Activated naive CD4-positive, alpha-beta T cell treated with anti-CD3 and anti-CD28 coated beads, Interleukin-2, amount 50 U/mL, for 24 hours (primary cell): ENCODE measurements around the gene DOCK4.

Source experiments
- H3K27ac Mint-ChIP-seq: one replicate; pipeline ENCODE4 v1.8.0; 2021; ENCODE audit warnings: mild to moderate bottlenecking, mixed read lengths
- H3K27me3 Mint-ChIP-seq: one replicate; pipeline ENCODE4 v1.8.0; 2021; ENCODE audit warnings: mixed read lengths
- H3K36me3 Mint-ChIP-seq: one replicate; pipeline ENCODE4 v1.8.0; 2021; ENCODE audit warnings: mixed read lengths
- H3K4me1 Mint-ChIP-seq: one replicate; pipeline ENCODE4 v1.8.0; 2021; ENCODE audit warnings: mixed read lengths
- H3K4me3 Mint-ChIP-seq: one replicate; pipeline ENCODE4 v1.8.0; 2021; ENCODE audit warnings: mild to moderate bottlenecking, mixed read lengths
- H3K9me3 Mint-ChIP-seq: one replicate; pipeline ENCODE4 v1.8.0; 2021; ENCODE audit warnings: mixed read lengths

The DOCK4 gene

GRCh38 chr7:111788286-111789047, 417.7 kb downstream of the DOCK4 start:
- Mint-ChIP-seq H3K36me3 (no peaks in the 10 kb centered on the region), H3K27me3 (peaks cover 1% of the 10 kb centered on the region), H3K9me3 (peaks cover 10% of the 10 kb centered on the region), H3K27ac (no peak overlapping the region), H3K4me3 (no peak overlapping the region), H3K4me1 (no peaks in the 10 kb centered on the region)

- Mint-ChIP-seq H3K4me3 (no peak overlapping the region), H3K36me3 (no peaks in the 10 kb centered on the region), H3K27ac (no peak overlapping the region), H3K9me3 (peaks cover 4% of the 10 kb centered on the region), H3K4me1 (no peaks in the 10 kb centered on the region), H3K27me3 (peaks cover 1% of the 10 kb centered on the region)
Observed at GRCh38 chr7:111787741-111788140, 418.5 kb downstream of the DOCK4 start.

GRCh38 chr7:111787099-111787498, 419.1 kb downstream of the DOCK4 start:
- H3K4me1 Mint-ChIP-seq = no peaks in the 10 kb centered on the region
- H3K4me3 Mint-ChIP-seq = no peak overlapping the region
- H3K9me3 Mint-ChIP-seq = peaks cover 4% of the 10 kb centered on the region
- H3K36me3 Mint-ChIP-seq = no peaks in the 10 kb centered on the region
- H3K27ac Mint-ChIP-seq = no peak overlapping the region
- peaks cover 4% of the 10 kb centered on the region for H3K27me3 Mint-ChIP-seq

GRCh38 chr7:111785076-111785475, 421.1 kb downstream of the DOCK4 start:
- no peaks in the 10 kb centered on the region for H3K4me1 Mint-ChIP-seq
- H3K27ac Mint-ChIP-seq = no peak overlapping the region
- H3K9me3 Mint-ChIP-seq = peaks cover 5% of the 10 kb centered on the region
- no peaks in the 10 kb centered on the region for H3K36me3 Mint-ChIP-seq
- no peak overlapping the region for H3K4me3 Mint-ChIP-seq
- H3K27me3 Mint-ChIP-seq = peaks cover 4% of the 10 kb centered on the region

- Mint-ChIP-seq H3K27ac (no peak overlapping the region), H3K4me1 (no peaks in the 10 kb centered on the region), H3K4me3 (no peak overlapping the region), H3K27me3 (peaks cover 4% of the 10 kb centered on the region), H3K36me3 (no peaks in the 10 kb centered on the region), H3K9me3 (peaks cover 5% of the 10 kb centered on the region)
Observed at GRCh38 chr7:111784296-111784695, 421.9 kb downstream of the DOCK4 start.

- H3K36me3 Mint-ChIP-seq = no peaks in the 10 kb centered on the region
- H3K4me3 Mint-ChIP-seq = no peak overlapping the region
- H3K9me3 Mint-ChIP-seq = peaks cover 5% of the 10 kb centered on the region
- no peak overlapping the region for H3K27ac Mint-ChIP-seq
- no peaks in the 10 kb centered on the region for H3K4me1 Mint-ChIP-seq
- H3K27me3 Mint-ChIP-seq = peaks cover 4% of the 10 kb centered on the region
Observed at GRCh38 chr7:111783854-111784253, 422.3 kb downstream of the DOCK4 start.

GRCh38 chr7:111780527-111780926, 425.7 kb downstream of the DOCK4 start:
- H3K4me3 Mint-ChIP-seq = no peak overlapping the region
- no peak overlapping the region for H3K27ac Mint-ChIP-seq
- no peaks in the 10 kb centered on the region for H3K4me1 Mint-ChIP-seq
- peaks cover 4% of the 10 kb centered on the region for H3K27me3 Mint-ChIP-seq
- H3K9me3 Mint-ChIP-seq = peaks cover 5% of the 10 kb centered on the region
- no peaks in the 10 kb centered on the region for H3K36me3 Mint-ChIP-seq

- no peaks in the 10 kb centered on the region for H3K9me3 Mint-ChIP-seq
- no peaks in the 10 kb centered on the region for H3K36me3 Mint-ChIP-seq
- no peaks in the 10 kb centered on the region for H3K4me1 Mint-ChIP-seq
- H3K4me3 Mint-ChIP-seq = no peak overlapping the region
- H3K27me3 Mint-ChIP-seq = peaks cover 8% of the 10 kb centered on the region
- no peak overlapping the region for H3K27ac Mint-ChIP-seq
Observed at GRCh38 chr7:111775206-111775605, 431.0 kb downstream of the DOCK4 start.

- H3K4me1 Mint-ChIP-seq = no peaks in the 10 kb centered on the region
- H3K4me3 Mint-ChIP-seq = no peak overlapping the region
- H3K9me3 Mint-ChIP-seq = no peaks in the 10 kb centered on the region
- H3K27me3 Mint-ChIP-seq = peaks cover 7% of the 10 kb centered on the region
- H3K27ac Mint-ChIP-seq = no peak overlapping the region
- H3K36me3 Mint-ChIP-seq = no peaks in the 10 kb centered on the region
Observed at GRCh38 chr7:111772716-111773115, 433.5 kb downstream of the DOCK4 start.

- no peak overlapping the region for H3K4me3 Mint-ChIP-seq
- no peaks in the 10 kb centered on the region for H3K4me1 Mint-ChIP-seq
- no peaks in the 10 kb centered on the region for H3K36me3 Mint-ChIP-seq
- H3K27me3 Mint-ChIP-seq = peaks cover 7% of the 10 kb centered on the region
- no peak overlapping the region for H3K27ac Mint-ChIP-seq
- no peaks in the 10 kb centered on the region for H3K9me3 Mint-ChIP-seq
Observed at GRCh38 chr7:111771638-111772037, 434.6 kb downstream of the DOCK4 start.

- H3K9me3 Mint-ChIP-seq = no peaks in the 10 kb centered on the region
- no peak overlapping the region for H3K27ac Mint-ChIP-seq
- H3K4me3 Mint-ChIP-seq = no peak overlapping the region
- no peaks in the 10 kb centered on the region for H3K4me1 Mint-ChIP-seq
- peaks cover 7% of the 10 kb centered on the region for H3K27me3 Mint-ChIP-seq
- H3K36me3 Mint-ChIP-seq = no peaks in the 10 kb centered on the region
Observed at GRCh38 chr7:111770116-111770515, 436.1 kb downstream of the DOCK4 start.

GRCh38 chr7:111765751-111766643, 440.2 kb downstream of the DOCK4 start:
- no peaks in the 10 kb centered on the region for H3K9me3 Mint-ChIP-seq
- peaks cover 2% of the 10 kb centered on the region for H3K27me3 Mint-ChIP-seq
- H3K4me1 Mint-ChIP-seq = no peaks in the 10 kb centered on the region
- no peak overlapping the region for H3K27ac Mint-ChIP-seq
- H3K36me3 Mint-ChIP-seq = no peaks in the 10 kb centered on the region
- no peak overlapping the region for H3K4me3 Mint-ChIP-seq

GRCh38 chr7:111763221-111763801, 442.9 kb downstream of the DOCK4 start:
- Mint-ChIP-seq H3K27ac (no peak overlapping the region), H3K4me3 (no peak overlapping the region), H3K27me3 (peaks cover under 1% of the 10 kb centered on the region), H3K36me3 (no peaks in the 10 kb centered on the region), H3K4me1 (no peaks in the 10 kb centered on the region), H3K9me3 (no peaks in the 10 kb centered on the region)

GRCh38 chr7:111762799-111763198, 443.4 kb downstream of the DOCK4 start:
- no peaks in the 10 kb centered on the region for H3K9me3 Mint-ChIP-seq
- no peak overlapping the region for H3K4me3 Mint-ChIP-seq
- H3K36me3 Mint-ChIP-seq = no peaks in the 10 kb centered on the region
- H3K27me3 Mint-ChIP-seq = no peaks in the 10 kb centered on the region
- H3K27ac Mint-ChIP-seq = no peak overlapping the region
- H3K4me1 Mint-ChIP-seq = no peaks in the 10 kb centered on the region

- Mint-ChIP-seq H3K4me1 (no peaks in the 10 kb centered on the region), H3K9me3 (no peaks in the 10 kb centered on the region), H3K27ac (no peak overlapping the region), H3K27me3 (no peaks in the 10 kb centered on the region), H3K36me3 (no peaks in the 10 kb centered on the region), H3K4me3 (no peak overlapping the region)
Observed at GRCh38 chr7:111762211-111762610, 444.0 kb downstream of the DOCK4 start.

GRCh38 chr7:111760043-111760442, 446.2 kb downstream of the DOCK4 start:
- H3K27ac Mint-ChIP-seq = no peak overlapping the region
- no peaks in the 10 kb centered on the region for H3K9me3 Mint-ChIP-seq
- H3K36me3 Mint-ChIP-seq = no peaks in the 10 kb centered on the region
- H3K4me1 Mint-ChIP-seq = no peaks in the 10 kb centered on the region
- no peaks in the 10 kb centered on the region for H3K27me3 Mint-ChIP-seq
- no peak overlapping the region for H3K4me3 Mint-ChIP-seq
